ENCODE measurements around the gene TAF12.

DNA sequence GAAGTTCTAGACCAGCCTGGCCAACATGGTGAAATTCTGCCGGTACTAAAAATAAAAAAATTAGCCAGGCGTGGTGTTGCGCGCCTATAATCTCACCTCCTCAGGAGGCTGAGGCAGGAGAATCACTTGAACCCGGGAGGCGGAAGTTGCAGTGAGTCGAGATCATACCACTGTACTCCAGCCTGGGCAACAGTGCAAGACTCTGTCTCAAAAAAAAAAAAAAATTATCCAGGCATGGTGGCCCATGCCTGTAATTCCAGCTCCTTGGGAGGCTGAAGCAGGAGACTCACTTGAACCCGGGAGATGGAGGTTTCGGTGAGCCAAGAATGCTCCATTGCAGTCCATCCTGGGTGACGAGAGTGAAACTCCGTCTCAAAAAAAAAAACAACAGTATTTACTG lies 69.3 kb downstream of the TAF12 start:
- TF ChIP-seq TARDBP (IDR thresholded peaks at IDR 0.05): no peak
- no peak for TF ChIP-seq FOXM1 (IDR thresholded peaks at IDR 0.05; ENCODE audit: borderline replicate concordance)
- no peak for TF ChIP-seq BHLHE40 (IDR thresholded peaks at IDR 0.05; ENCODE audit: borderline replicate concordance)
- TF ChIP-seq FOXA1 (IDR thresholded peaks at IDR 0.05): no peak
- no peak for TF ChIP-seq SP1 (IDR thresholded peaks at IDR 0.05)
- no peak for TF ChIP-seq CTBP1 (IDR thresholded peaks at IDR 0.05; ENCODE audit: borderline replicate concordance)
- no peak for TF ChIP-seq FOXK2 (IDR thresholded peaks at IDR 0.05)
- TF ChIP-seq ZNF384 (IDR thresholded peaks at IDR 0.05): no peak
